ENCODE data around the gene PROK2.

PROK2 gene

GRCh38 chr3:71784914-71785531 is at the start of gene PROK2:
Gene PROK2, minus strand, starts transcription at chr3:71785148. Its CDS starts 96 bp downstream, at chr3:71785052.
- DNase-seq (ENCODE audit: low spot score), result peak; percentile 9

DNA sequence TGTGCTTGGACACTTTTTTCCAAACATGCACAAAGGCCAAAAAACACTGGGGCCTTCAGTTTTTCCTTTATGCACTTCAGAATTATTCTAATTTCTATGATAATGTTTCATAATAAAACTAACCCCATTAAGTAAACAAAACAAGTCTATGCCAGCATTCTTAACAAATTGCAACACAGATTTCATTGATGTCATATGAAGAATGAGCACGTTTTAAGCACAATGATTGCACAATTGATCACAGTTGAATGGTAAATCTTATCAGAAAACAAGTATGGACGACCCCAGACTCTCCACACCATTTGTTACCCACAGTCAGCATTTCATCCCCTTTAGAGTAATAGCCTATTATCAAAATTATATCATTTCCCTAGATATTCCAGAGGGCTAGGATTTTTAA is 46.7 kb upstream of the PROK2 start:
- no peak for DNase-seq (ENCODE audit: low spot score)

- DNase-seq (ENCODE audit: low spot score), result no peak
These were observed 40.8 kb upstream of the PROK2 start for GRCh38 chr3:71825551-71826283.

DNA sequence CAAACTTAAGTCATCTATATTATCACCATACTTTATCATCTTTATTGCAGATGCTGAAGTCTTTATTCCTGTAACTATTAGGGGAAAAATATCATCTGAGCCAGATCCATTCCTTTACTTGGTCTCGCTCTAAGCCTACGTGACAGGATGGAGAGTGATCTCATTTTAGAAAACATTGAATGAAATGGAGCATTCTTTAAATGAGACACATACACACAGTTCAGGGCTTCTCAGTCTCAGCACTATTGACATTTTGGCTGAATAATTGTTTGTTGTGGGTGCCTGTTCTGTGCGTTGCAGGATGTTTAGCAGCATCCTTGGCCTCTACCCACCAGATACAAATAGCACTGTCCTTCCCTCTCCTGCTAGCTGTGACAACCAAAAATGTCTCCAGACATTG is 36.2 kb upstream of the PROK2 start:
- DNase-seq (ENCODE audit: low spot score), result no peak

DNA sequence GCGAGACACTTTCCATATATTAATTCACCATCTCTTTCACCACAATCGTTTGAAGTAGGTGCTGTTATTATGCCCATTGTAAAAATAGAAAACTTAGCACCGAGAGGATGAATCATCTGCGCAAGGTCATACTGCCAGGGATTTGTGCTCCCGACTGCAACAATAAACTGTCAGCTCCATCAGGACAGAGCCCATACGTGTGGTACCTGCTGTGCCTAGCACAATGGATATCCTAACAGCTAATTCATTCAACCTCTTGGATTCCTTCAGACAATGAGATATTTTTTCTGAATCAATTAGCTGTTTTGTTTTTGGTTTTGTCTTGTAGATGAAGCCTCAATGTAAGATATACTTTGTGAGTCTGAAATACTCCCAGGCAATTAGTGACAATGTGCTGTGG is 32.3 kb upstream of the PROK2 start:
- no peak for DNase-seq (ENCODE audit: low spot score)

DNA sequence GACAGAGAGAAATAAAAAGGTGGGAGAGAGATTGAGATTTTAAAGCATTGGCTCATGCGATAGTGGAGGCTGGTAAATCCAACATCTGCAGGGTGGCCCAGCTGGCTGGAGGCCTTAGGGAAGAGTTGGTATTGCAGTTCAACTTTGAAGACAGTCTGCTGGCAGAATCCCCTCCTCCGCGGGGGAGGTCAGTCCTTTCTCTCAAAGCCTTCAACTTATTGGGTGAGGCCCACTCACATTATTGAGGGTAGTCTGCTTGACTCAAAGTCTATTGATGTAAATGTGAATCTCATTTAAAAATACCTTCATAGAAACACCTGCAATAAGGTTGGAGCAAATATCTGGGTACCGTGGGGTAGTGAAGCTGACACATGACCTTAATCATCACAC is 31.8 kb upstream of the PROK2 start:
- DNase-seq (ENCODE audit: low spot score), result no peak

DNA sequence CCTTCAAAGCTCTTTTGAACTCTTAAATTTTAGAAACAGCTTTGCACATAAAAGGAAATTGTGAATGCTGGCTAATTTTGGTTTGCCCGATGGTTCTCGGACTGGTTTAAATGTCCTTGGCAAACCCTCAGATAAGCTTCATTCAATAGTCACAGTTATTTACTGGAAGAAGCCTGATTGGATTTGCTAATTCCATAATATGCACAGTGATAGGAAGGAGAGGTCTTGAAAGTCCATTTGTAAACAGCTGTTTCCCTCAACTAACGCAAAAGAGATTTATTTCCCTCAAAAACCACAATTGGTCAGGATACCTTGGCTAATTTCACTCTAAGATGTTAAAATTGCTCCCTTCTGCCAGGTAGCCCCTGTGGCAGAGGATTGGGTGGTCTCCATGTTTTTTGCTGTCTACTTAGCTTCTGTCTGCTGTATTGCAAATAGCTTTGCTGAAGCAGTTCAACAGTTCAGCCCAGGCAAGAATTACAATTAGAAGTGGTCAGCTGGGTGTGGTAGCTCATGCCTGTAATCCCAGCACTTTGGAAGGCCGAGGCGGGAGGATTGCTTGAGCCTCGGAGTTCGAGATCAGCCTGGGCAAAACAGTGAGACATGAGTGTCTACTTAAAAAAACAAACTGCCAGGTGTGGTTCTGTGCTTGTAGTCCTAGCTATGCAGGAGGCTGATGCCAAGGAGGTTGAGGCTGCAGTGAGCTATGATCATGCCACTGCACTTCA is 30.6 kb upstream of the PROK2 start:
- DNase-seq (ENCODE audit: low spot score), result no peak

DNA sequence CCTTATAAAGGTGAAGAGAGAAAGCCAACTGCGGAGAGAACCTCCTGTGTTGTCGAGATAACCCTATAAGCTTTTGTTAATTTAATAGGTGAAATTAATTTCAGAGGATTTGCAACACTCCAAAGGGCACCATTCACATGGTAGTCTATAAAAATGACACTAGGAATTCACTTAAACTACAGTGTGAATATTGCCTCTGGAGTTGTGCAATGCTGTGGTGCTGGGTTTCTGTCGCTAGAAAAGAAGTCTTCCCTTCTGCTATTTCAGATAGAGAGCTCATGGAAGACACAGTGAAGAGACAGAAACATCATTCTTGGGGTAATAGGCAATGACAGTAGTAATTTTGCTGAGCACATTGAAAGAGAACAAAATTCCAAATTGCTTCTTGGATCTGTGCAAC is 28.8 kb upstream of the PROK2 start:
- DNase-seq (ENCODE audit: low spot score), result no peak

- no peak for DNase-seq (ENCODE audit: low spot score)
These were observed 28.1 kb upstream of the PROK2 start for GRCh38 chr3:71813073-71813472.

DNA sequence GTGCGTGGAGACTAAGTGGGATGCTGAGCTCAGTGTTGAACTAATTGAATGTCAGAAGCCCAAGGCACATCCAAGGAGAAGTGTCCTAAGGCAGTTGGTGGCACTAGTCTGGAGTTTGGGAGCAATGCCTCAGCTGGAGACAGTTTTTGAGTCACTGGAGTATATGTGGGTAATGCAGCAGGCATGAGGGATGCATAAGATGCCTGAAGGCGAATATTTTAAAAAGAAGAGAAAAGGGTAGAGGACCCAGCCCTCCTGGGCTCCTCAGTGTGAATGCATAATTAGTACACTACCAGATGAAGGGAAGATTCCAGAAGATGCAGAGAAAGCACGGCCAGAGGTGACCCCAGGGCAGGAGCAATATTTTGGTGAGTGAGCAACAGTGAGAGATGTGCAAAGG is 25.1 kb upstream of the PROK2 start:
- DNase-seq (ENCODE audit: low spot score), result no peak

GRCh38 chr3:71809321-71810026 is 24.5 kb upstream of the PROK2 start:
- DNase-seq (ENCODE audit: low spot score), result no peak

DNA sequence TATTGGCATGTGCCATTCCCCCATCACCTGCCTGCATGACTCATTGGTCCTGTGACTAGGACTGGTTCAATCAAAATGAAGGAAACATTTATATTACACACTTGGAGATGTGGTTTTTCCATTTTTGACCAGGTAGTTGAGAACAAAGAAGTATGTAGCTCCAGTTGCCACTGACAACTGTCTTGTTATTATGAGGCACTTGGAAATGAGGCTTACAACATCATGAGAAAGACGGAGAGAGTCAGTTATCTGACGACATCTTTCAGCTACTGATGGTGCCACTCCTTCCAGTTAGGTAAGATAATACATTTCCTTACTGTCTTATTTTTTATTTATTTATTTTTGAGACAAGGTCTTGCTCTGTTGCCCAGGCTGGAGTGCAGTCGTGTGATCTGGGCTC is 21.8 kb upstream of the PROK2 start:
- DNase-seq (ENCODE audit: low spot score), result no peak

DNA sequence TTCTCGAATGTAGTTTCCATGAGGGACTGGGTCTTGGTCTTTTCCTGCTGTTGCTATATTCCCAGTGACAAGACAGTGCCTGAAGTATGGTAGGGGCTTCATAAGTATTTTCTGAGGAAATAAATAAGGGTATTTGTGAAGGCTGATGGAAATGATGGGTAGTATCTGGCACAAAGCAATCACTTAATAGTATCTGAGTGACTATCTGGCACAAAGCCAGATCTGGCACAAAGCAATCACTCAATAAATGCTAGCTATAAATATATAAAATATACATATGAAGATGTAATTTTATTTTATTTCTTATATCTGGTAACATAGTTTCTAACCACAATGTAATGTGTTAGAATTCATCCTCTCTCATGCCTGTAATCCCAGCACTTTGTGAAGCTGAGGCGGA is 20.7 kb upstream of the PROK2 start:
- no peak for DNase-seq (ENCODE audit: low spot score)

DNA sequence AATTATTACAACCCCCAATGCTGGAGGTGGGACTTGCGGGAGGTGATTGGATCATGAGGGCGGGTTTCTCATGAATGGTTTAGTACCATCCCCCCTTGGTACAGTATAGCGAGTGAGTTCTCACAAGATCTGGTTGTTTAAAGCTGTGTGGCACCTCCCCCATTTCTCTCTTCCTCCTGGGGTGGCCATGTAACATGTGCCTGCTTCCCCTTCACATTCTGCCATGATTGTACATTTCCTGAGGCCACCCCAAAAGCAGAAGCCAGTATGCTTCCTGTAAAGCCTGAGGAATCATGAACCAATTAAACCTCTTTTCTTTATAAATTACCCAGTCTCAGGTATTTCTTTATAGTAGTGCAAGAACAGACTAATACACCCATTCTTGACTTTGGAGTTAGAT is 20.3 kb upstream of the PROK2 start:
- DNase-seq (ENCODE audit: low spot score), result no peak

DNA sequence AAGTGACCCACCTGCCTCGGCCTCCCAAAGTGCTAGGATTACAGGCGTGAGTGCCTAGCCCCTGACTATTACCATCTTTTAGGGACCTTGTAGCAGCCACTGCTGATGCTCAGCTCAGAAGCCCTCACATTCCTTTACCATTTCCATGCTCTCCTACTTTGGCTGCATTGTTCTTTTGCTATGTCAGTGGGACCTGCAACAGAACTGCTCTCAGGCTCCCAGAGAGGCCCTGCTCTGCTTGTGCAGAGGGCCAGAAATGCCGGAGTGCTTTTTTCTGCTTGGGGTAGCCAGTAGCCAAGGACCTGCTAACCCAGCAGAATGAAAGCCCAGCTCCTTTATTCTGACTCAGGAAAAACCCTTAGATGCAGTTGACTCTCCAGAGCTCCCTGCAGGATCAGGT is 18.3 kb upstream of the PROK2 start:
- no peak for DNase-seq (ENCODE audit: low spot score)

DNA sequence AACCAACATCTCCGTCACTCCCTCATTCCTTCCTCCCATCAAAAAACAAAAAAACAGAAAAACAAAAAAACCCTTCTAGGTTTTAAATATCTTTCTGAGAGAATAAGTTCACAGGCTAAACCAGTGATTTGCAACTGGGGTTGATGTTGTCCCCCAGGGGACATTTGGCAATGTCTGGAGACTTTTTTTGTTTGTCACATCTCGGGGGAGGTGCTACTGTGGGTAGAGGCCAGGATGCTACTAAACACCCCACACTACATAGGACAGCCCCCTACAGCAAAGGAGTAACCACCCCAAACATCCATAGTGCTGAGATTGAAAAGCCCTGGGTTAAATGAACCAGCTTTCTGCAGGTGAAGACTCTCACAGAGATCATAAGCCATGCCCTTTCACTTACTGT is 17.0 kb upstream of the PROK2 start:
- DNase-seq (ENCODE audit: low spot score), result no peak

- DNase-seq (ENCODE audit: low spot score), result no peak
These were observed 15.1 kb upstream of the PROK2 start for GRCh38 chr3:71800023-71800422.

DNA sequence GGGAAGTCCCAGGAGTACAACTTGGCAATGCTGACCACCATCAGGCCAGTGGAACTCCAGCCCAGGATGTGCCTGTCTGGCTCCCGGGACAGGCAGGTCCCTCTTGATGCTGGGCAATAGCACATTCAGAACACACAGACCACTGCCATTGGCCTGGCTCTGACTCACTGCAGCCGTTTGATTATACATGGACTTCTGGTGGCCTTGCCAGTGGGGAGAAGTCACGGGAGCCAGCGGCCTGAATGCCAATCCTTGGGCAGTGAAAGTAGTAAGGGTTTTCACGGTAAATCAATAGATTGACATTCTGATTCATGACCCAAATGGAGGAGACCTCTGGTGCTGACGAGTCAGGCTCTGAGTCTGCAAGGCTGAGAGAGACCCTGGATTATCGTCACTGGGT is 12.5 kb upstream of the PROK2 start:
- no peak for DNase-seq (ENCODE audit: low spot score)

DNA sequence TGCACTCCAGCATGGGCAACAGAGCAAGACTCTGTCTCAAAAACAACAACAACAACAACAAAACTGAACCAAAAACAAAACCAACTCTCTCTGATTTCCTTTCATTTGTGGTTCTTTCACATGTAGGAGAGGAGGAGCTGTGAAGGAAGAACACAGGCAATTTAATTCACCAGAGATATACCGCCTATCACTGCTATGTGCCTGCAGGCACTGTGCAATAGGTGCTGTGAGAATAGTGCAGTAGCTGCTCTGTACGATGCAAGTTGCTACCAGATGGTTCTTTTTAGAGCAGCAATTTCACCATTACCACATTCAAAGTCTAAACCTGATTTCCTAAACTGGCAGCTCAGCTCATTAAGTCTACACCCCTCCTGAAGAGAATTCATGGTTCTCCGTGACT is 11.3 kb upstream of the PROK2 start:
- DNase-seq (ENCODE audit: low spot score), result no peak

DNA sequence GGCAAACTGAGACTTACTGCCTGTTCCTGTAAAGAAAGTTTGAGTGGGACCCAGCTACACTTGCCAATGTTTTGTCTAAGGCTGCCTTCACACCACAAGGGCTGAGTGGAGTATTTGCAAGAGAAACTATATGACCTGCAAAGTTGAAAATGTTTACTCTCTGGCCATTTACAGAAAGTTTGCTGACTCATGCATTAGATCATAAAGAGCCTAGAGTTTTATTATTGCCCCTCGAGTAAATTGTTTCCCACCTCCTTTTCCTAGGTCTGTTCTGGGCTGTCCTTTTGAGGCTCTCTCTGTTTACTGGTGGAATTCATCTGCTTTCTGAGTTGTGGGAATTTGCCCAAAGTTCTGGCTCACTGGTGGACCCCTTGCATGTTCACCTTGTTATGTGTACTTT is 6.7 kb upstream of the PROK2 start:
- no peak for DNase-seq (ENCODE audit: low spot score)

GRCh38 chr3:71789922-71790321 is 5.0 kb upstream of the PROK2 start:
- no peak for DNase-seq (ENCODE audit: low spot score)

DNA sequence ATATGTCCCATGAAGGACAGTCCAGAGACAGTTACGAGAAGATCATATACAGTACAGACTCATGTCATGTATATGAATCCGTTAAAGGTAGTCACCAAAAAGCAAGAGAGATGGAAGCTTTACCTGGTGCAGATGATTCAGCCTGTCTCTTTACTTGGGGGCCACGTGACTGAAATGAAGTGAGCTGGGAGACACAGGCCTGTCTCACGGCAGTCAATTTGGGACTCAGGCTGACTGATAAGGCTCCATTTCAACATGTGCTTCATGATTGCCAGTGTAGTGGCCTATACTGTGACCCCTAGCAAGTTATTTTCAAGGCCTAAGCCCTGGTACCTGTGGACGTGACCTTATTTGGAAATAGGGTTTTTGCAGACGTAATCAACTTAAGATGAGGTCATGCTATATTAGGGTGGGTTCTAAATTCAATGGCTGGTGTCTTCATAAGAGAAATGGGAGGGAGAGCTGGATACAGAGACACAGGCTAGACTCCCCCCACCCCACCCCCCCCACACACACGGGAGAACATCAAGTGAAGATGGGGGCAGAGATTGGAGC is 3.0 kb upstream of the PROK2 start:
- DNase-seq (ENCODE audit: low spot score), result no peak

- no peak for DNase-seq (ENCODE audit: low spot score)
These were observed 1.6 kb upstream of the PROK2 start for GRCh38 chr3:71786551-71786950.
